Naive B cell (primary cell): Measurements from ENCODE around the gene OR51E2. TPM values are rescaled to one million over a fixed set of nuclear protein-coding genes. Genes with fewer than 3 reads are reported as not detected.

Source experiments
- ATAC-seq, 2 donors: fragments of 150-1000 bp; cut with Tn5 transposase; 2 replicates each; pipeline ENCODE4 v1.10.0; 2021; ENCODE audit warnings: low read depth in 2 of 2, mild to moderate bottlenecking in 2 of 2, moderate library complexity in 2 of 2
- DNase-seq: peaks from one replicate; pipeline ENCODE4 v3.0.0; 2022
- H3K27ac Mint-ChIP-seq, 6 donors: one replicate each; pipeline ENCODE4 v1.8.0; 2020 to 2022; ENCODE audit warnings: mild to moderate bottlenecking in 6 of 6, mixed read lengths in 6 of 6, moderate library complexity in 5 of 6, inconsistent platforms in 2 of 6
- H3K27me3 Mint-ChIP-seq, 3 donors: one replicate each; pipeline ENCODE4 v1.8.0; 2021 to 2022; ENCODE audit warnings: mixed read lengths in 3 of 3, mild to moderate bottlenecking in 1 of 3
- H3K36me3 Mint-ChIP-seq, 2 donors: one replicate each; pipeline ENCODE4 v1.8.0; 2020 to 2022; ENCODE audit warnings: mixed read lengths in 2 of 2, inconsistent platforms in 1 of 2, mild to moderate bottlenecking in 1 of 2
- H3K4me1 Mint-ChIP-seq, 3 donors: one replicate each; pipeline ENCODE4 v1.8.0; 2020 to 2022; ENCODE audit warnings: mixed read lengths in 3 of 3, inconsistent platforms in 1 of 3, mild to moderate bottlenecking in 1 of 3, moderate library complexity in 1 of 3
- H3K4me3 Mint-ChIP-seq, 8 donors: one replicate each; pipeline ENCODE4 v1.8.0; 2020 to 2022; ENCODE audit warnings: mild to moderate bottlenecking in 8 of 8, mixed read lengths in 8 of 8, moderate library complexity in 8 of 8, inconsistent platforms in 2 of 8
- H3K9me3 Mint-ChIP-seq, 7 donors: one replicate each; pipeline ENCODE4 v1.8.0; 2020 to 2022; ENCODE audit warnings: mixed read lengths in 7 of 7, mild to moderate bottlenecking in 5 of 7, inconsistent platforms in 2 of 7, moderate library complexity in 1 of 7
- polyA plus RNA-seq, 6 donors: library from polyadenylated mRNA; unstranded; fragments of 300-500 nt; fragmentation: Illumina TruSeq; gene quantifications; one replicate each; pipeline ENCODE4 v1.2.3, GENCODE V29; 2021; ENCODE audit warnings: low read depth in 6 of 6

The OR51E2 gene
- polyA plus RNA-seq, 6 donors from 2014 or later: not detected

DNA sequence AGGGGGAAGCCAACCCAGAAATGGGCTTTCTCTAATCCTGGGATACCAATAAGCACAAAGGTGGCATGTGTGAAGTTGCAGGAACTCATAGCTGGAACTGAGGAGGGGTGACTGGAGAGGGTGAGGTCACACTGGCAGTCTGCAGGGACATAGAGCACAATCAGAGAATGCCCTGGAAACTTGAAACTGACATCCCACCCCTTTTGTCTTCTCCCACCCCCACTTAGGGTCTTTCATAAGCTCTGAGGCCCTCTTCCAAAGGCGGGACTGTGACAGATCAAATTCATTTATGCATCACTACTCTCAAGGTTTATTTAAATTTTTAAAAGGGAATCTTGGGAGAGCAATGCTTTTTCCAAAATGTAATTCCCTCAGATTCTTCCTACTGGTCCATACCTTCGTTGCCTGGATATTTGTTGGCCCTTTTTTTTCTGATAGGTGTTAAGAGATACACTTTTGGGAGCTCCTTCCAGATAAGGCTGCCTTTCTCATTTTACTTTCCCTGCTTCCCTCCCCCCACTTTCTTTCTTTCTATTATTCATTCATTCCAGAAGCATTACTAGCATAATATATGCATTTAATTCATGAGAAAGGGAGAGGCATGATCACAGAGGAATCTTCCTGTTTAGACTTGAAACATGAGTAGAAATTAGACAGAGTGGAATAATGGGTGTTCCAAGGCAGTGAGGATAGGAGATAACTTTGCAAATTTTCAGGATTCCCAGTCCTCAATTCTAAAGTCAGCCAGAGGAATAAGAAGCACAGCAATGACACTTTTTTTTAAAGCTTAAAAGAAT, 14.8 kb downstream of the OR51E2 start:
- DNase-seq (no peak), ATAC-seq (no peak)
- no peaks in the 10 kb centered on the region for H3K27me3 Mint-ChIP-seq
- H3K4me1 Mint-ChIP-seq: no peaks in the 10 kb centered on the region
- peaks cover 0 to 4% (median 0%) of the 10 kb centered on the region in 7 donors for H3K9me3 Mint-ChIP-seq
- no peaks in the 10 kb centered on the region for H3K36me3 Mint-ChIP-seq
- H3K4me3 Mint-ChIP-seq: no peak overlapping the region
- no peak overlapping the region for H3K27ac Mint-ChIP-seq

DNA sequence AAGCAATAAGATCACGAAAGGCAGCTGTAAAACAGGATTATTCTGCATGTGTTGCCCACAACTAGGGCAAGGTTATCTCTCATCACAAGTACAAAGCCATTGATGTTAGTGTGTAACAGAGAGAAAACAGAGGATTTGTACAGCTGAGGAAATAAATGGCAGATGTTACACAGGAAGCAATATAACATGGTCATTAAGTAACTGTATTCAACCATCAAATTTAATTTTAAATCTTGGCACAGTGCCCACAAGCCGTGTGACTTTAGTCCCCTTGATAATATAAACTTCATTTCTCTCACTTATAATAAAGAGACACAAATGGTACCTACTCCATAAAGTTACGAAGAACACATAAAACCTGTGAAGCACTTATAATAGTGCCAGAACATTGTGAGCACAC, 17.3 kb downstream of the OR51E2 start:
- ATAC-seq: no peak
- peaks cover 0 to 5% (median 0%) of the 10 kb centered on the region in 3 donors for H3K27me3 Mint-ChIP-seq
- H3K4me3 Mint-ChIP-seq: no peak overlapping the region

DNA sequence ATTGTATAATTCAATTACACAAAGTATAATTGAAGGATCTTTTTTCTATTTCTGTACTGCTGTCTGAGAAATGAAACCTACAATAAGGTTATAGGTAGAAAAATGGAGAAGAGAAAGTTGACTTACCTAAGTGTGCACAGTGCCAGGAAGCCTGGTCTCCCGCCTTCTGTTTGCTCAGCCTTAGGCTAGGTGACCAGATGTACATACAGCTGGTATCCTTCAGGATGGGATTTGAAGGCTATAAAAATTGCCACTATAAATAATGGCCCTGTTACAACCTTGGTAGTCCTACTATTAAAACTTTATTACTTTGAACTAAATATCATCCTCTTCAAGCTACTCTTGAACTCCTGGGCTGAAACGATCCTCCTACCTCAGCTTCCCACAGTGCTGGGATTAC, 19.7 kb downstream of the OR51E2 start:
- Mint-ChIP-seq H3K4me1 (no peaks in the 10 kb centered on the region), H3K4me3 (no peak overlapping the region), H3K9me3 (peaks cover 0 to 4% (median 0%) of the 10 kb centered on the region in 7 donors), H3K27ac (no peak overlapping the region), H3K27me3 (peaks cover 12 to 20% (median 15%) of the 10 kb centered on the region in 3 donors), H3K36me3 (no peaks in the 10 kb centered on the region)
- ATAC-seq (no peak), DNase-seq (no peak)

More for the DNA sequence above, 17.3 kb downstream of the OR51E2 start:
- DNase-seq: no peak
- Mint-ChIP-seq H3K9me3 (peaks cover 0 to 4% (median 0%) of the 10 kb centered on the region in 7 donors), H3K27ac (no peak overlapping the region), H3K4me1 (no peaks in the 10 kb centered on the region), H3K36me3 (no peaks in the 10 kb centered on the region)

DNA sequence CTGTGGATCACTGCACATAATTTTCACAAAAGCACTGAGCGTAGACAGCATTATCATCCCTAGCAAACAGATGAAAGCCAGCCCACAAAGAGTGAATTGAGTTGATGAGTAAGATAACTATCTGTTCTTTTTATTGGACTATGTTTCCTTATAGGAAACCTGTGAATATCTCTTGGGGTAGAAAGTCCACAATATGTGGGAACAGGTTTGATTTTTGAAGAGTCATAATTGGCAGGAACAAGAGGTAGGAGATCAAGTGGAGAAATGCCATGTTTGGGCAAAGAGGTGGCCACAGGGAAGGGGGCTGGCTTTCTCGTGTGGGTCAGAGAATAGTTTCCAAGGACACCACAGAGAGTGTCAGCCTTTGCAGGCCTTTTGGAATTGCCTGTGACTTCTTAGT, 23.9 kb downstream of the OR51E2 start:
- DNase-seq (no peak), ATAC-seq (no peak)
- H3K36me3 Mint-ChIP-seq: no peaks in the 10 kb centered on the region
- H3K27ac Mint-ChIP-seq: no peak overlapping the region
- no peaks in the 10 kb centered on the region for H3K9me3 Mint-ChIP-seq
- H3K4me3 Mint-ChIP-seq: no peak overlapping the region
- H3K27me3 Mint-ChIP-seq: peaks cover 24 to 35% (median 30%) of the 10 kb centered on the region in 3 donors
- H3K4me1 Mint-ChIP-seq: no peaks in the 10 kb centered on the region

DNA sequence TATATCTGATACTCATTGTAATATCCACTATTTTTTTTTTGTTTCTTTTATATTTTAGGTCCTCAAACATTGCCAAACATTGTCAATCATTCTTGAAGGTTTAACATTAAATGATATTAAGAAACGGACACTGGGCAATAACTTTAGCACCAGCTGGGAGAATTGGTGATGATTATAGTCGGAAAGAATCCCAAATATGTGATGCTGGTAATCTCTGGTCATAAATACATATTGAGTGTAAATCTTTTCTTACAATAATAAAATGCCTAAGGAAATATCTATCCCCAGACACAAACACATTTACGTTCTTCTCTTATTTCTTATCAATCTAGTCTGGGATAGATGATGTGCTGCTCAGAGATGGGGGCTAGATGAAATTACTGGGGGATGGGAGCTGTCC, 25.2 kb downstream of the OR51E2 start:
- Mint-ChIP-seq H3K36me3 (no peaks in the 10 kb centered on the region), H3K4me3 (no peak overlapping the region), H3K9me3 (no peaks in the 10 kb centered on the region), H3K27ac (peak overlapping the region in 1 of 6 donors; percentile 19), H3K4me1 (no peaks in the 10 kb centered on the region), H3K27me3 (peaks cover 24 to 37% (median 30%) of the 10 kb centered on the region in 3 donors)
- DNase-seq (no peak), ATAC-seq (no peak)

DNA sequence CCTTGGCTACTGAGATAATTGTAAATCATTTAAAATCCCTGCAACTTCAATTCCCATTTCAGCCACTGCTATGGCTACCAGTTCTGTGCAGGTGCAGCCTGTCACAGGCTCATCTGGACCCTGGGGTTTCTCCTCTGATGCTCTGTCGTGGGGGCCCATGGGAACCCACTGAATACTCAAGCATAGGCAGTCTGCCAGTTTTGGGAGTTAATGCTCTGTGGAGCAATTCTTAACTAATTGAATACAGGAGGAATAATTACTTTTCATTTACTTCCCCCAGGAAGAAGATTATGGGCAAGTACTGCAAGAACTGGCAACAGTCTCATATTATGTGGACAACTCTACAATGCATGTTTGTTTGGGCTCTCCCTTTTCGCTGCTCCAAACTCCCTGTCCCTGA, 25.9 kb downstream of the OR51E2 start:
- Mint-ChIP-seq H3K36me3 (no peaks in the 10 kb centered on the region), H3K4me1 (no peaks in the 10 kb centered on the region), H3K4me3 (no peak overlapping the region), H3K27ac (no peak overlapping the region), H3K27me3 (peaks cover 28 to 41% (median 30%) of the 10 kb centered on the region in 3 donors), H3K9me3 (no peaks in the 10 kb centered on the region)
- ATAC-seq: no peak
- no peak for DNase-seq

DNA sequence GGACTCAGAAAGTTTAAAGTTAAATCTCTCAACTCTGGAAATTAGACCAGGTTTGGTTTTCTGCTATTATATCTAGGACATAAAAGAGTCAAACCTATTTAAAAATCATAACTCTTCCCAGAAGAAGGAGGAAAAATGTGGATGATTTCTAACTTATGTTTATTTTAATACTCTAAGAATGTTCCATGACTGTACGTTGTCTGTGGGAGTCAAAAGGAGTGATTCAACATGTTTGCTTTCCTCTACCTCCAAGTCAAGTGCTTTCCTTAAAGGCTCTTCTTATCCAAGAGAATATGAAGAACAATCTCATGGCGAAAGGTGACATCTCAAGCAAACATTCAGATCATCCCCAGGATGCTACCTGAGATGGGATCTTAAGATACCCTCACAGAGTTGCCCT, 32.2 kb downstream of the OR51E2 start:
- ATAC-seq (no peak), DNase-seq (no peak)
- H3K36me3 Mint-ChIP-seq: no peaks in the 10 kb centered on the region
- peaks cover 12 to 24% (median 18%) of the 10 kb centered on the region in 3 donors for H3K27me3 Mint-ChIP-seq
- H3K4me3 Mint-ChIP-seq: no peak overlapping the region
- H3K27ac Mint-ChIP-seq: no peak overlapping the region
- H3K9me3 Mint-ChIP-seq: peaks cover 0 to 3% (median 0%) of the 10 kb centered on the region in 7 donors
- no peaks in the 10 kb centered on the region for H3K4me1 Mint-ChIP-seq

DNA sequence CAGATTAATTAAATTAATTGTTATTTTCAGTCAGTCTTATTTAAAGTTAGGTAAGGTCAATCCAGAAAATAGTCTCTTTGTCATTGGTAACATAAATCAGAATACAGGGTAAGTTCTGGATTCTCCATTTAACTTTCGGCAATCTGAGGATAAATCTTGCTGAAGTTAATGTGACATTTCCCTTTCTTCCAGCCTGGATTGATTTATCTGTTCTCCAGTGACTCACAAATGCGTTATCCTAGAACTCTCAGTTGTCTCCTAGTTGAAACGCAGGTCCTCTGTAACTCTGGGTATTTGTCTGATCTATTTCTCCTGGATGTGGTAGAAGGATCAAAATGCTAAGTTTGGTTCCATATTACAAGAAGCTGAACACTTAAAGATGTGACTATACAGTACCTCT, 32.9 kb downstream of the OR51E2 start:
- Mint-ChIP-seq H3K27ac (no peak overlapping the region), H3K4me3 (no peak overlapping the region), H3K36me3 (no peaks in the 10 kb centered on the region), H3K9me3 (peaks cover 0 to 3% (median 0%) of the 10 kb centered on the region in 7 donors), H3K27me3 (peaks cover 14 to 26% (median 22%) of the 10 kb centered on the region in 3 donors), H3K4me1 (no peaks in the 10 kb centered on the region)
- no peak for DNase-seq
- no peak for ATAC-seq

DNA sequence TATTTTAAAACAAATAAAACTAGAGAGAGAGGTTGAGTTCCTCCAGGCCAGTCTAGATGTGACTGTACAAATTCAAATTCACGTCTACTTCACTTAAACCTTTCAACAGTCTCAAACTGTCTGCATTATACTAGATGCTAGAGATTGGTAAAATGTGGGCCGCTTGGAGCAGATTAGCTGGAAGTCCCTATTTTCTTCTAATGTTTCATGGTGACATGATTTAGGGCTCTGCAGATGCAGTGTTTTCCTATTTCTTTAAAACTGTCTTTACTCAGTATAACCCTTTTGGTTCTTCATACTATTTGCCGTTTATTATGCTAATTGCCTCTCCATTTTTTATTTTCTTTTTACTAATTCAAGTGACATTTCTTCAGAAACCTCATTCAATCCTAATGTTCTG, 33.5 kb downstream of the OR51E2 start:
- no peaks in the 10 kb centered on the region for H3K36me3 Mint-ChIP-seq
- H3K27ac Mint-ChIP-seq: no peak overlapping the region
- DNase-seq: no peak
- no peaks in the 10 kb centered on the region for H3K4me1 Mint-ChIP-seq
- H3K27me3 Mint-ChIP-seq: peaks cover 14 to 23% (median 22%) of the 10 kb centered on the region in 3 donors
- no peak overlapping the region for H3K4me3 Mint-ChIP-seq
- no peak for ATAC-seq
- peaks cover 0 to 3% (median 0%) of the 10 kb centered on the region in 7 donors for H3K9me3 Mint-ChIP-seq

DNA sequence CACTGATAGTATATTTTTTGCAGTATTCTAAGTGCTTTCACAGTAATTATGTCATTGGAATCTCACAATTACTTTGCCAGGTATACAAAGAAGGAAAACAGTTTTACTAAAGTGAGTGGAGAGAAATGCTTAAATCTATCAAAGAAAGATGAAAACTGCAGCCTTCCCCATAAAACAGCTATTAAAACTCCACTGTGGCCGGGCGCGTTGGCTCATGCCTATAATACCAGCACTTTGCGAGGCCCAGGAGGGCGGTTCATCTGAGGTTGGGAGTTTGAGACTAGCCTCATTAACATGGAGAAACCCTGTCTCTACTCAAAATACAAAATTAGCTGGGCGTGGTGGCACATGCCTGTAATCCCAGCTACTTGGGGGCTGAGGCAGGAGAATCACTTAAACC, 34.8 kb downstream of the OR51E2 start:
- no peaks in the 10 kb centered on the region for H3K4me1 Mint-ChIP-seq
- no peaks in the 10 kb centered on the region for H3K36me3 Mint-ChIP-seq
- DNase-seq (no peak), ATAC-seq (no peak)
- no peak overlapping the region for H3K4me3 Mint-ChIP-seq
- no peak overlapping the region for H3K27ac Mint-ChIP-seq
- peaks cover 0 to 3% (median 0%) of the 10 kb centered on the region in 7 donors for H3K9me3 Mint-ChIP-seq
- peaks cover 14 to 23% (median 22%) of the 10 kb centered on the region in 3 donors for H3K27me3 Mint-ChIP-seq

DNA sequence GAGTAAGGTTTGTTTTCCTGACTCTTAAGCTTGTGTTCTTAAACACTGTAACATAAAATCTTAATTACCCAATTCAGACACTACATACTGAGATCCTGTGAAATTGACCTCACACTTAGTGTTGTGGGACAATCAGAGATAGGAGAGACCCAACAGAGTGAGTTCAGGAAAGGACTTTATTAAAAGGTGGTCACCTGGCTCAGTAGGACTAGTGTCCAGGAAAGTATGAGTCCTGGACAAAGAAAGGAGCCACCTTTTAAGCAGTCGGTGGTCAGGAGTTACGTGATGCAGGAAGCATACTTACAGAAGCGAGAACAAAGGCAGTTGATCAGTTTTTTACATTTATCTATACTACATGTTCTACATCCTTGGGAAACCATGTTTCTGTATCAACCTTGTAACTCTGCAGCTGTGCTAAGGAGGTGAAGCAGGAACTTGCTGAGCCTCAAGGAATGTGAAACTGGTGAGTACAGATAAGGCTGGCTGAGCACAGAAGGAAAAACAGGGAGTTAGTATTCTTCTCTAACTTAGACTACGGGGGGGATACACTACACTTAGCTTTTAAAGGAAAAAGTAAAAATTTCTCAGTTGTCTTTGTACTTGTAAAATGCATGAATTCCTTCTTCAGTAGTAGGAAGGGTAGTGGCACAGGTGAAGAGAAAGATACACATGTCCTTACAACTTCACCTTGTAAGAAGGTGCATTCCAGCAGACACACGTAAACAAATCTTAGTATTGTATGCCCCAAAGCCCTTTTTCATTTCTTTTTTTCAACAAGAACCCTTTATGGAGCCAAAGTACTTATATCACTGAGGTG, 38.8 kb downstream of the OR51E2 start:
- Mint-ChIP-seq H3K36me3 (no peaks in the 10 kb centered on the region), H3K9me3 (peaks cover 0 to 3% (median 0%) of the 10 kb centered on the region in 7 donors), H3K27ac (no peak overlapping the region), H3K4me3 (no peak overlapping the region), H3K27me3 (peaks cover 14 to 16% (median 14%) of the 10 kb centered on the region in 3 donors), H3K4me1 (no peaks in the 10 kb centered on the region)
- ATAC-seq (no peak), DNase-seq (no peak)

DNA sequence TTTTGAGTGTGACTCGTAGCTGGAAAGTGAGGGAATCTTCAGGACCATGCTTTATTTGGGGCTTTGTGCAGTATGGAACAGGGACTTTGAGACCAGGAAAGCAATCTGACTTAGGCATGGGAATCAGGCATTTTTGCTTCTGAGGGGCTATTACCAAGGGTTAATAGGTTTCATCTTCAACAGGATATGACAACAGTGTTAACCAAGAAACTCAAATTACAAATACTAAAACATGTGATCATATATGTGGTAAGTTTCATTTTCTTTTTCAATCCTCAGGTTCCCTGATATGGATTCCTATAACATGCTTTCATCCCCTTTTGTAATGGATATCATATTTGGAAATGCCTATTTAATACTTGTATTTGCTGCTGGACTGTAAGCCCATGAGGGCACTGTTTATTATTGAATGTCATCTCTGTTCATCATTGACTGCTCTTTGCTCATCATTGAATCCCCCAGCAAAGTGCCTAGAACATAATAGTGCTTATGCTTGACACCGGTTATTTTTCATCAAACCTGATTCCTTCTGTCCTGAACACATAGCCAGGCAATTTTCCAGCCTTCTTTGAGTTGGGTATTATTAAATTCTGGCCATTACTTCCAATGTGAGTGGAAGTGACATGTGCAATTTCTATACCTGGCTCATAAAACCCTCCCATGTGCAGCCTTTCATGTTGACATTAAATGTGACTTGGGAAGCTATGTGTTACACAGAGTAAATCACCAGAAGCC, 42.9 kb downstream of the OR51E2 start:
- Mint-ChIP-seq H3K9me3 (peaks cover 0 to 7% (median 0%) of the 10 kb centered on the region in 7 donors), H3K36me3 (no peaks in the 10 kb centered on the region), H3K27me3 (peaks cover 7 to 17% (median 12%) of the 10 kb centered on the region in 3 donors), H3K4me1 (no peaks in the 10 kb centered on the region), H3K4me3 (no peak overlapping the region), H3K27ac (no peak overlapping the region)
- no peak for ATAC-seq
- DNase-seq: no peak

DNA sequence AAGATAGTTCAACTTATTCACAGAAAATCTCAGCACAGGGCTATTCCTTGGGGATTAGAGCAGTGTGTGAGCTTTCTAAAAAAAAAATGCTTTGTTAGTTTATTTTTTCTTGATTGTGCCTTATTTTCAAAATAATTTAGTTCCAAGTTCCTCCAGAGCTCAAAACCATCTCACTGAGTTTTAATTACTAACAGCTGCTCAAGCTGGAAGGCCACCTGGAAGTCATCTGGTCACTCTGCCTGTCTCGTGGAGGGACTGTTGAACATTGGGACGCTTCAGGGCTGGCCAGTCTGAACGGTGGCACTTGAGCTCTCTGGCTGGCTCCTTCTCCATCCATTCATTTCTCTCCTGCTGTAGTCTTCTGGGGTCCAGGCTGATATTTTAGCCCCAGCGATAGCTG, 49.9 kb downstream of the OR51E2 start:
- no peak overlapping the region for H3K4me3 Mint-ChIP-seq
- DNase-seq: no peak
- H3K4me1 Mint-ChIP-seq: no peaks in the 10 kb centered on the region
- H3K36me3 Mint-ChIP-seq: no peaks in the 10 kb centered on the region
- H3K27ac Mint-ChIP-seq: no peak overlapping the region
- H3K9me3 Mint-ChIP-seq: peaks cover 0 to 1% (median 0%) of the 10 kb centered on the region in 7 donors
- no peak for ATAC-seq
- peaks cover 10 to 35% (median 24%) of the 10 kb centered on the region in 3 donors for H3K27me3 Mint-ChIP-seq
